K562 (cell line): ENCODE measurements around the gene TMEM245. TPM values are rescaled to one million over a fixed set of nuclear protein-coding genes. Genes with fewer than 3 reads are reported as not detected.

Experiments used
- ATAC-seq: fragments of 200-7000 bp; cut with Tn5 transposase; 3 replicates; pipeline ENCODE4 v1.9.1; 2020; ENCODE audit warnings: moderate library complexity
- BruUV-seq: library from RNA; stranded (reverse); fragments of 400-500 nt; replicated peaks from 2 replicates; lab custom pipeline; 2021; lab: Mats Ljungman, UMichigan
- CTCF ChIA-PET: fragments of 300-600 bp; formaldehyde crosslinking; extraction: SDS; loops from one replicate; lab custom pipeline; 2021; ENCODE audit warnings: low intra/inter-chr PET ratio; lab: Yijun Ruan, JAX
- POLR2A ChIA-PET: fragments of 300-600, 350-650 bp; sonication (Branson Sonifier 250); formaldehyde crosslinking; extraction: SDS; loops from one replicate; lab custom pipeline; 2021; ENCODE audit warnings: antibody characterized with exemption, inconsistent platforms; lab: Yijun Ruan, JAX
- DNase-seq, 4 experiments: peaks; one replicate each; pipeline versions ENCODE4 v3.0.0 to v3.0.0-alpha.2; 2011 to 2018; ENCODE audit warnings: low spot score in 3 of 4, mixed read lengths in 3 of 4; ENCODE audit errors: extremely low read depth in 1 of 4
- FAIRE-seq: peaks from 2 replicates; lab custom pipeline; 2011; peaks lifted over from hg19 to GRCh38; lab: Jason Lieb, UNC
- H2AFZ ChIP-seq: 2 replicates; pipeline ENCODE4 v1.6.0; 2011; ENCODE audit warnings: low read depth, low read length, control low read depth, inconsistent platforms
- H3K27ac ChIP-seq: fragments of 200-600 bp; 3 replicates; pipeline ENCODE4 v1.8.0; 2011; ENCODE audit warnings: low read depth, mild to moderate bottlenecking, control low read depth, inconsistent platforms, low read length, moderate library complexity, mixed read lengths; ENCODE audit errors: extremely low read depth
- H3K27me3 ChIP-seq, 2 experiments: fragments of 300-600 bp in 1 of 2; 2 replicates in 1 of 2; 3 replicates in 1 of 2; pipeline versions ENCODE4 v1.6.0 to v1.8.0; 2011; ENCODE audit warnings: inconsistent platforms in 2 of 2, low read length in 2 of 2, mild to moderate bottlenecking in 1 of 2, mixed read lengths in 1 of 2, moderate library complexity in 1 of 2; ENCODE audit not compliant: control insufficient read depth in 2 of 2, insufficient read depth in 2 of 2
- H3K36me3 ChIP-seq: fragments of 300-600 bp; 3 replicates; pipeline ENCODE4 v1.8.0; 2011; ENCODE audit warnings: mild to moderate bottlenecking, low read length, inconsistent platforms; ENCODE audit not compliant: control insufficient read depth, insufficient read depth
- H3K4me1 ChIP-seq, 2 experiments: fragments of 200-600 bp in 1 of 2; replicated peaks in 1 of 2; 2 replicates in 1 of 2; 3 replicates in 1 of 2; pipeline versions ENCODE4 v1.5.1 to v1.8.0; 2011; ENCODE audit warnings: inconsistent platforms in 2 of 2, low read length in 2 of 2, mild to moderate bottlenecking in 1 of 2, mixed read lengths in 1 of 2, moderate library complexity in 1 of 2; ENCODE audit not compliant: control insufficient read depth in 2 of 2, insufficient read depth in 2 of 2
- H3K4me2 ChIP-seq: 2 replicates; pipeline ENCODE4 v1.6.1; 2011; ENCODE audit warnings: low read length, control low read depth, inconsistent platforms, mixed read lengths; ENCODE audit not compliant: insufficient read depth
- H3K4me3 ChIP-seq: fragments of 200-600 bp; sonication (generic), shearing (Covaris generic); 2 replicates; pipeline ENCODE4 v1.5.1; 2016; ENCODE audit warnings: control low read depth, inconsistent platforms
- H3K79me2 ChIP-seq: fragments of 200-600 bp; 3 replicates; pipeline ENCODE4 v1.8.0; 2011; ENCODE audit warnings: low read length, inconsistent platforms; ENCODE audit not compliant: control insufficient read depth, insufficient read depth
- H3K9ac ChIP-seq, 2 experiments: 2 replicates each; pipeline versions ENCODE4 v1.6.0 to v1.6.1; 2011; ENCODE audit warnings: low read depth in 2 of 2, low read length in 2 of 2, control low read depth in 1 of 2, inconsistent platforms in 1 of 2, mild to moderate bottlenecking in 1 of 2, mixed read lengths in 1 of 2; ENCODE audit not compliant: insufficient read depth in 1 of 2
- H3K9me1 ChIP-seq: one replicate; pipeline ENCODE4 v1.6.0; 2011; ENCODE audit warnings: inconsistent platforms, mild to moderate bottlenecking, low read length, moderate library complexity; ENCODE audit not compliant: control insufficient read depth, insufficient read depth
- H3K9me3 ChIP-seq: replicated peaks from 2 replicates; pipeline ENCODE4 v1.5.1; 2011; ENCODE audit warnings: low read depth, low read length, inconsistent platforms; ENCODE audit not compliant: control insufficient read depth, insufficient read depth
- H4K20me1 ChIP-seq: replicated peaks from 2 replicates; pipeline ENCODE4 v1.6.1; 2011; ENCODE audit warnings: low read length, inconsistent platforms, mixed read lengths; ENCODE audit not compliant: control insufficient read depth, insufficient read depth
- ARID1B ChIP-seq: fragments of 450-650 bp; IDR thresholded peaks from 2 replicates; pipeline ENCODE4 v1.6.1; 2016; ENCODE audit warnings: antibody characterized with exemption, mild to moderate bottlenecking, inconsistent platforms
- BRF1 ChIP-seq: IDR thresholded peaks from 3 replicates; pipeline ENCODE4 v1.6.1; 2011; ENCODE audit warnings: borderline replicate concordance, mild to moderate bottlenecking; ENCODE audit not compliant: insufficient read length; ENCODE audit errors: extremely low read depth
- GATA2 ChIP-seq: sonication (generic); formaldehyde crosslinking; IDR thresholded peaks from 2 replicates; pipeline ENCODE4 v1.4.0; 2020; ENCODE audit warnings: mild to moderate bottlenecking, missing genetic modification reagents
- GTF2F1 ChIP-seq: IDR thresholded peaks from 2 replicates; pipeline ENCODE4 v1.6.1; 2011; ENCODE audit warnings: low read depth, low read length, improper control_type of control experiment
- NFE2L1 ChIP-seq: fragments of 450-650 bp; IDR thresholded peaks from 2 replicates; pipeline ENCODE4 v1.6.1; 2016; ENCODE audit warnings: missing genetic modification characterization, low read depth, mild to moderate bottlenecking, missing compliant biosample characterization, moderate library complexity, borderline replicate concordance
- POLR2AphosphoS2 ChIP-seq: IDR thresholded peaks from 2 replicates; pipeline ENCODE4 v1.6.1; 2012; ENCODE audit warnings: low read length, improper control_type of control experiment
- SMARCC2 ChIP-seq: fragments of 450-650 bp; IDR thresholded peaks from 2 replicates; pipeline ENCODE4 v1.6.1; 2017; ENCODE audit warnings: antibody characterized with exemption, moderate library complexity, mild to moderate bottlenecking, low read depth
- SUPT5H ChIP-seq: fragments of 450-650 bp; IDR thresholded peaks from 2 replicates; pipeline ENCODE4 v1.6.1; 2016
- ZBTB40 ChIP-seq, 2 experiments: fragments of 450-650 bp in 1 of 2; sonication (generic) in 1 of 2; formaldehyde crosslinking in 1 of 2; IDR thresholded peaks; 2 replicates each; pipeline versions ENCODE4 v1.7.1 to v1.9.0; 2016 to 2022; ENCODE audit warnings: inconsistent platforms in 1 of 2, mild to moderate bottlenecking in 1 of 2, missing genetic modification reagents in 1 of 2
- ZNF224 ChIP-seq: sonication (generic); formaldehyde crosslinking; IDR thresholded peaks from 2 replicates; pipeline ENCODE4 v1.8.0; 2022; ENCODE audit warnings: mild to moderate bottlenecking, missing genetic modification reagents
- ZNF551 ChIP-seq: fragments of 250-450 bp; sonication (Bioruptor Pico); IDR thresholded peaks from 2 replicates; pipeline ENCODE4 v1.5.0; 2021; ENCODE audit warnings: mild to moderate bottlenecking, moderate library complexity
- WGBS: fragments of 100-300 bp; shearing (Covaris generic); methylation state at CpG from one replicate; pipeline ENCODE4 v1.1.6; 2016; ENCODE audit warnings: low coverage, mixed read lengths; ENCODE audit not compliant: insufficient coverage; ENCODE audit errors: missing lambda C conversion rate; 5-methylcytosine and 5-hydroxymethylcytosine counted together
- in situ Hi-C: fragments of 300-500 bp; cut with MboI; formaldehyde crosslinking; loops from 4 replicates; pipeline ENCODE4 v1.15.0; 2018; ENCODE audit warnings: inconsistent platforms, mixed read lengths
- intact Hi-C: fragments of 100-400 bp; cut with micrococcal nuclease; formaldehyde crosslinking; loops from 2 replicates; pipeline ENCODE4 v1.14.2; 2022
- polyA plus RNA-seq, 8 experiments: library from polyadenylated mRNA; depleted of rRNA in 4 of 8; stranded (reverse) in 5 of 8; unstranded in 3 of 8; fragments of >200 nt; fragmentation: Nextera tagmentation in 2 of 8; fragmentation: Illumina TruSeq in 1 of 8; extraction: Ambion mirVana in 2 of 8; extraction: Trizol in 1 of 8; gene quantifications; 2 replicates each; pipeline versions ENCODE4 v1.2.1 to v1.2.3, GENCODE V29; 2011 to 2014; ENCODE audit warnings: inconsistent platforms in 1 of 8, missing spikeins in 1 of 8
- total RNA-seq, 7 experiments: library from RNA; depleted of rRNA in 6 of 7; stranded (reverse); fragments of >200 nt in 6 of 7; fragmentation: Illumina TruSeq in 2 of 7; extraction: Trizol in 2 of 7; gene quantifications; 2 replicates each; pipeline versions ENCODE4 v1.2.1 to v1.2.3, GENCODE V29; 2011 to 2021; ENCODE audit warnings: low replicate concordance in 1 of 7

Gene TMEM245
- total and polyA plus RNA-seq, 9 of the 15 experiments (the other 6 are each of a cell fraction or from before 2014, with no cell fraction given) = 8.5 to 43.2 (median 24.3) TPM

- Histone ChIP-seq H2AFZ (no peak overlapping the region), H3K27ac (no peak overlapping the region), H3K4me1 (peaks cover 4 to 7% of the 10 kb centered on the region in 2 experiments; a peak in 4 of 5 replicates), H3K79me2 (no peaks in the 10 kb centered on the region), H4K20me1 (no peaks in the 10 kb centered on the region), H3K4me3 (no peak overlapping the region), H3K9me1 (no peaks in the 10 kb centered on the region), H3K9ac (no peak overlapping the region), H3K27me3 (no peaks in the 10 kb centered on the region), H3K9me3 (peaks cover 6% of the 10 kb centered on the region), H3K4me2 (no peak overlapping the region), H3K36me3 (no peaks in the 10 kb centered on the region; the same call in 2 of the 3 replicates)
- FAIRE-seq (no peak), DNase-seq (no peak), ATAC-seq (no peak)
- POLR2A ChIA-PET = no interaction called here
- TF ChIP-seq GATA2 (no peak), ZNF224 (CRISPR knock-in tag) (no peak), SUPT5H (no peak), ZNF551 (CRISPR knock-in tag) (no peak), BRF1 (no peak), ARID1B (no peak), NFE2L1 (no peak), SMARCC2 (no peak), POLR2AphosphoS2 (no peak), GTF2F1 (no peak), ZBTB40 (IDR thresholded peaks at IDR 0.05) (no peak), ZBTB40 (CRISPR knock-in tag; IDR thresholded peaks at IDR 0.05) (no peak)
- intact Hi-C loops = no loop called here
- CTCF ChIA-PET = no interaction called here
- in situ Hi-C loops = no loop called here
- WGBS = 82% methylated on average over 3 of the region's 3 CpGs
- BruUV-seq = no TSS peak
Observed at GRCh38 chr9:109150925-109151545, 31.3 kb upstream of the TMEM245 start.
